NCI-H510A (cell line): ENCODE measurements around the gene GPRIN1.
A peak's percentile ranks its signal among the peaks of the same experiment; 100 is the strongest.

Source experiments
- DNase-seq: peaks from one replicate; lab custom pipeline; 2025; lab: John Stamatoyannopoulos, UW

Gene GPRIN1

GRCh38 chr5:176643491-176644219 is 33.7 kb upstream of the GPRIN1 start:
- no peak for DNase-seq

- DNase-seq, result no peak
These were observed 32.9 kb upstream of the GPRIN1 start for GRCh38 chr5:176642675-176643490.

GRCh38 chr5:176640616-176641015 is 30.7 kb upstream of the GPRIN1 start:
- DNase-seq, result no peak

GRCh38 chr5:176639981-176640380 is 30.0 kb upstream of the GPRIN1 start:
- DNase-seq, result no peak

GRCh38 chr5:176639208-176639607 is 29.3 kb upstream of the GPRIN1 start:
- no peak for DNase-seq

GRCh38 chr5:176638437-176638836 is 28.5 kb upstream of the GPRIN1 start:
- DNase-seq, result no peak

- no peak for DNase-seq
These were observed 27.6 kb upstream of the GPRIN1 start for GRCh38 chr5:176637556-176637955.

GRCh38 chr5:176636426-176636825 is 26.5 kb upstream of the GPRIN1 start:
- DNase-seq, result no peak

- DNase-seq, result no peak
These were observed 23.6 kb upstream of the GPRIN1 start for GRCh38 chr5:176633598-176633997.

- no peak for DNase-seq
These were observed 22.8 kb upstream of the GPRIN1 start for GRCh38 chr5:176632745-176633144.

- no peak for DNase-seq
These were observed 21.6 kb upstream of the GPRIN1 start for GRCh38 chr5:176631383-176632200.

- no peak for DNase-seq
These were observed 20.8 kb upstream of the GPRIN1 start for GRCh38 chr5:176630681-176631222.

- peak; percentile 34 for DNase-seq
These were observed 20.1 kb upstream of the GPRIN1 start, which contains the start of the genes EIF4E1B and SNCB for GRCh38 chr5:176629853-176630680. EIF4E1B (plus strand) TSS chr5:176630675; CDS start chr5:176642788, 12,113 bp downstream. SNCB (minus strand) TSS chr5:176630534; CDS start chr5:176629654, 880 bp downstream.

- no peak for DNase-seq
These were observed 19.4 kb upstream of the GPRIN1 start for GRCh38 chr5:176629317-176629852.

- DNase-seq, result no peak
These were observed 18.7 kb upstream of the GPRIN1 start for GRCh38 chr5:176628406-176629228.

- no peak for DNase-seq
These were observed 17.6 kb upstream of the GPRIN1 start for GRCh38 chr5:176627582-176627981.

GRCh38 chr5:176626876-176627236 is 16.9 kb upstream of the GPRIN1 start:
- no peak for DNase-seq

- no peak for DNase-seq
These were observed 16.3 kb upstream of the GPRIN1 start for GRCh38 chr5:176625966-176626875.

- DNase-seq, result no peak
These were observed 15.6 kb upstream of the GPRIN1 start for GRCh38 chr5:176625512-176625911.
